Uterus (tissue), 2 donors: ENCODE results near the gene ADAMTS3.

Experiments
- CTCF ChIP-seq, 4 experiments: fragments of 200-600 bp in 2 of 4; fragments of 450-650 bp in 2 of 4; sonication (generic) in 2 of 4; IDR thresholded peaks; one replicate each; pipeline ENCODE4 v1.5.1; 2016 to 2019; ENCODE audit warnings: antibody characterized with exemption in 4 of 4, mild to moderate bottlenecking in 2 of 4, moderate library complexity in 1 of 4
- POLR2A ChIP-seq, 2 donors: fragments of 450-650 bp; IDR thresholded peaks; one replicate each; pipeline ENCODE4 v1.6.1; 2016; ENCODE audit warnings: antibody characterized with exemption in 2 of 2, mild to moderate bottlenecking in 1 of 2, moderate library complexity in 1 of 2

- TF ChIP-seq CTCF (IDR thresholded peaks at IDR 0.05) (no peak), POLR2A (IDR thresholded peaks at IDR 0.05) (no peak)
Measured at GRCh38 chr4:72365981-72366380, 203.0 kb downstream of the ADAMTS3 start.
